GM12891 (cell line): ENCODE measurements around the gene UBASH3B.

Experiments
- PAX5 ChIP-seq: IDR thresholded peaks from 2 replicates; pipeline ENCODE4 v1.6.1; 2011; ENCODE audit warnings: low read length, moderate library complexity, mild to moderate bottlenecking; ENCODE audit not compliant: insufficient read depth, severe bottlenecking
- POLR2A ChIP-seq: IDR thresholded peaks from 2 replicates; pipeline ENCODE4 v1.6.1; 2011; ENCODE audit warnings: low read depth, low read length, control low read depth
- POLR2AphosphoS5 ChIP-seq: IDR thresholded peaks from 2 replicates; pipeline ENCODE4 v1.6.1; 2011; ENCODE audit warnings: low read depth, low read length, control low read depth
- POU2F2 ChIP-seq: IDR thresholded peaks from 2 replicates; pipeline ENCODE4 v1.6.1; 2011; ENCODE audit warnings: low read depth, mild to moderate bottlenecking, control low read depth, low read length, moderate library complexity
- SPI1 ChIP-seq: IDR thresholded peaks from 2 replicates; pipeline ENCODE4 v1.6.1; 2011; ENCODE audit warnings: low read depth, low read length, control low read depth
- TAF1 ChIP-seq: IDR thresholded peaks from 2 replicates; pipeline ENCODE4 v1.6.1; 2011; ENCODE audit warnings: low read depth, low read length, control low read depth

- no peak for TF ChIP-seq TAF1
- no peak for TF ChIP-seq POLR2A
- no peak for TF ChIP-seq POLR2AphosphoS5
- peak; percentile 43; the same call in 1 of the 2 replicates for TF ChIP-seq SPI1
- peak; percentile 48 for TF ChIP-seq POU2F2
- no peak for TF ChIP-seq PAX5
These were observed 41.1 kb downstream of the UBASH3B start for GRCh38 chr11:122696662-122697061.
